HG02610 (cell line): ENCODE data around the gene PANK4.

Experiments
- ATAC-seq: cut with Tn5 transposase; IDR thresholded peaks from one replicate; pipeline ENCODE4 v1.9.1; 2021; ENCODE audit warnings: mild to moderate bottlenecking, moderate library complexity; ENCODE audit not compliant: unreplicated experiment

Gene PANK4

GRCh38 chr1:2501041-2501819, 25.2 kb downstream of the PANK4 start:
- no peak for ATAC-seq

- no peak for ATAC-seq
Measured at GRCh38 chr1:2499986-2500596, 26.3 kb downstream of the PANK4 start.

GRCh38 chr1:2499260-2499659, 27.1 kb downstream of the PANK4 start:
- ATAC-seq = no peak

GRCh38 chr1:2498648-2499047, 27.7 kb downstream of the PANK4 start:
- ATAC-seq = no peak

GRCh38 chr1:2497891-2498290, 28.5 kb downstream of the PANK4 start:
- ATAC-seq = no peak

DNA sequence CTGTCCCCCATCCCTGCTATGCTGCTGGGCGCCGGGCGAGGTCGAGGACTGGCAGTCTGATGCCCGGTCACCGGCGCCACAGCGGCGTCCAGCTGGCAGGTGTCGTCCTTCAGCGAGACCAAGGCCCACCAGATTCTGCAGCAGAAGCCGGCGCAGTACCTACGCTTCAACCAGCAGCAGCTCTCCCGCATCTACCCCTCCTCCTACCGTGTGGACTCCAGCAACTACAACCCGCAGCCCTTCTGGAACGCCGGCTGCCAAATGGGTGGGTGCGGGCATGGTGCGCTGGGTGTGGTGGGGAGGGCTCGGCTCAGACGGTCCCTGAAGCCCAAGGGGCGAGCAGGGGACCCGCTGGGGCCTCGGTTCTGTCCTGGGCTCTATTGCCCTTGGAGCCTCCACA, 29.6 kb downstream of the PANK4 start:
- no peak for ATAC-seq

- ATAC-seq = peak; percentile 51
Measured at GRCh38 chr1:2496087-2496622, 30.2 kb downstream of the PANK4 start.

DNA sequence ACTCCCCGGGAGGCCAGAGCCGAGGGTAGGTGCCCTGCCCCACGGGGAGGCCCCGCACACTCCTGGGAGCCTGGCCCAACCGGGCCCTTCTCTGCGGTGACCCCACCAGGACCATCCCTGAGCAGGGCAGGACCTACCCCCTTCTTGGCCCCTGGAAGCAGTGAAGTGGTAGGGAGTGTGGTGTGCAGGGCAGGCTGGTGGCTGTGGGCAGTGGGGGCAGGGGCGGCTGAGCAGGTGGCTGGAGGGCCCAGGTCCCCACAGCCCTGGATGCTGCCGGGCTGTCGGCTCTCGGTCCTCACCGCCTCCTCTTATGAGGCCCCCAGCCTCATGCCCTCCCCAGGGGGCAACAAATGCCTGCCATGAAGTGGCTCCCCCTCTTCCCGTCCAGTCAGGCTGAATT, 30.9 kb downstream of the PANK4 start:
- ATAC-seq = no peak

DNA sequence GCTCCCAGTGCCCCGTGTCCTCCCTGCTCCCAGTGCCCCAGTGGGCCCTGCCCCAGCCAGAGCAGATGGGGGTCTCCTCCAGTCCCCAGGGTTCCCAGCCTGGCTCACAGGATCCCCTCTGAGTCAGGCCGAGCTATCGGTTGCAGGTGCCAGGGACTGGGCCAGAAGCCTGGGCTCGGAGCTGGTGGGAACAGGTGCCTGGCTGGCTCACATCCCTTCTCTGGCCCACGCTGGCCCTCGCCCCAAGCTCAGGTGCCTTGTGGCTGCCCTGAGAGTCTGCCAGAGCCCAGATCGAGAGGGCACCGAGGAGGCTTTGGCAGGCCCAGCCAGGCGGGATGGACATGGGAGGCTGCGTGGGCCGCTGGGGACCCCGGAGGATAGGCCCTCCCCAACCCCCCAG, 31.4 kb downstream of the PANK4 start:
- ATAC-seq = no peak

DNA sequence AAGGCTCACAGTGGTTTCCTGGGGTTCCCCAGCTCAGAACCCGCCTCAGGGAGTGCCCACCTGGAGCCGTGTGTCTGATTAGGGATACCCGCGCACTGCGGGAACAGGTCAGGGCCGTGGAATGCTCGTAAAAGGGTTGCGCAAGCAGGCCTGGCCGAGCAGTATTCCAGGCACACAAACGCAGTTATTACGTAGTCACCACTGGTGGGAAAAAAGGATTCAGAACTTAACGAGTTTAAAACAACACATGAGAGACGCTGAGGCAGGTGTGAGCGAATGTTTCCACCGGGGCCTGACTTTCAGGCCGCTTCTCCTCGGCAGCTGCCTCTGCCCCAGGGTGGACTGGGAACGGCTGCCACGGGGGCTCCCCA, 32.1 kb downstream of the PANK4 start:
- no peak for ATAC-seq

DNA sequence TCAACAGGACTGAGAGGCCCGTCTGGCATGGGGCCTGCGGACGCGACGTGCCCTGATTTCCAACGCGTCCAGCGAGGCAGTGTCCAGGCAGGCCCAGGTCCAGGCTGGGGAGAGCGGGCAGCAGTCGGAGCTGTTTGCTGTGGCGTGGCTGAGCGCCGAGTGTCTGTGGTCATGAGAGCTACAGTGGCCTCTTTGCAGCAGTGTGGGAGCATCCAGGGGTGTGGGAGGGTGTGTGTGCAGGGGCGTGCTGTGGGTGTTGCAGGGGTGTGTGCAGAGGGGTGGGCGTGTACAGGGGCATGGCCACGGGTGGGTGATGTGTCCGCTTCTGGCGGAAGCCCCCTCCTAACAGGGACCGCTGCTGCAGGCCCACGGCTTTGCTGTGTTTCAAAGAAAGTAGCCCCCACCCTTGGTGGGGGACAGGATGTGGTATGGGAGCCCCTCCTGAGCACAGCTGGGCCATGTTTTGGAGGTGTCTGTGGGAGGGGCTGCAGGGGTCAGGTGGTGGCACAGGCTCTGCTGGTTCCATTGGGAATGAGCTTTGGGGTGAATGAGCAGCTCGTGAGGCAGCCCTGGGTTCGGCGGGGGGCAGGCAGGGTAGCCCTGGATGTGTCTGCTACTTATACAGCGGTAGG, 32.6 kb downstream of the PANK4 start:
- ATAC-seq = no peak

- ATAC-seq = no peak
Measured at GRCh38 chr1:2493218-2493617, 33.2 kb downstream of the PANK4 start.

DNA sequence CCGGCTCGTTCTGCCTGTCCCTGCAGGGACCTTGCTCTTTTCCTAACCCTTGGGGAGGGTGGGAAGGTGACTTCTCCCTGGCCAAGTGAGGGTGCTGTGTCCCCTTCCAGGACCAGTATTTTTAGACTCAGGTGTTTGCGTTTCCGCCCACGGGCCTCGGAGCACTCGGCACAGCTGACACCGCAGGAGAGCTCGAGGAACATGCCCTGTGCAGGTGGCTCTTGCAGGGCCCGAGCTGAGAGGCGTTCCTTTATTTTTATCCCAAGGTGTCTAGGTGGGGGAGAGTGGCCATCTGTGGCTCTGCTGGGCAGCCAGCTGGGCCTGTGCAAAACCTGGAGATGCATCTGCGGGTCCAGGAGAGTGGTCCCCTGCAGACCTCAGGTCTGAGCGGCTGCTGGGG, 34.3 kb downstream of the PANK4 start:
- ATAC-seq = no peak

DNA sequence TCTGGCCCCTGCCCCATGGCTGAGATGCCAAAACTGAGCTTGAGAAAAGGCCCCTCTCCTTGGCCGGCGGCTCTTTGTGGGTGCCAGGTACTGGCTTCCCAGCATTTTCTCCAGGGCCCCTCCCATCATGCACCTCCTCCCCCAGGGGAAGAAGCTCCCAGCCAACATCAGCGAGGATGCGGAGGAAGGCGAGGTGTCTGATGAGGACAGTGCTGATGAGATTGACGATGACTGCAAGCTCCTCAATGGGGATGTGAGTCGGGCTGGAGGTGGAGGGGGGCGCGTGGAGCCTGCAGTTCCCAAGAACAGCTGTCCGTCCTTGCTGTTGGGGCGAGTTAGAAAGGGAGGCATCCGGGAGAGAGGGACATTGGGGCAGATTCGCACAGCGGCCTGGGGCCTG, 36.8 kb downstream of the PANK4 start:
- no peak for ATAC-seq

DNA sequence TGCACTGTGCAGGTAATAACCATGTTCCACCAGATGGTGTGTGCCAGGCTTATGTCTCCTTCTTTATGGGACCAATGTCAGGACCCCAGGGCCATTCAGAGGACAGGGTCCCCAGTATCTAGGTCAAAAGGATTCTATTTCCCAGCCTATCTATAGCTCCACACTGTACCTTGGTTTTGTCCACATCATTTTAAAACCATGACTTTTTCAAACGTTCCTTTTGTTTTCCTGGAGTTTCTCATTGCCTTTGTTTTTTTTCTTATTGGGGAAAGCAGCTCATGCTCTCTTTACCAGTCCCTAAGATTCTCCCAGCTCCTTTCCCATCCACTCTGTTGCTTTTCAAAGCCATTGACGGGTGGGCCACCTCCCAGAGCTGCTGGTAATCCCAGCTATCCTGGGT, 37.7 kb downstream of the PANK4 start:
- ATAC-seq = no peak

DNA sequence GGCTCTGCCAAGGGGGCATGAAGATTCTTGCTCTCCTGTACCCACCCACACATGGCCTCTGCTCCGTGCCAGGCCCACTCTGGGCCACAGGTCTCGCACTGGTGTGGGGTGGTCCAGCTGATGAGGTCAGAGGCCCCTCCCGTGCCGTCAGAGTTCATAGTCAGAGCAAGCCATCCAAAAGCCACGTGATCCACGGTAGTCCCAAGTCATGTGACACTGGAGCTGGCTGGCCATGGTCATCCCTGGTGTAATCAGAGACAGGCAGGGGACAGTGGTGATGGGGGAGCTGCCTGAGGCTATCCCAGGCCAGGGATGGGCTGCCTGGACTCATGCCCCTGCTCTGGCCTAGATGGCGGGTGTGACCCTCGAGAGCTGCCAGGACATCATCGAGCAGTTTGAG, 39.8 kb downstream of the PANK4 start:
- no peak for ATAC-seq

DNA sequence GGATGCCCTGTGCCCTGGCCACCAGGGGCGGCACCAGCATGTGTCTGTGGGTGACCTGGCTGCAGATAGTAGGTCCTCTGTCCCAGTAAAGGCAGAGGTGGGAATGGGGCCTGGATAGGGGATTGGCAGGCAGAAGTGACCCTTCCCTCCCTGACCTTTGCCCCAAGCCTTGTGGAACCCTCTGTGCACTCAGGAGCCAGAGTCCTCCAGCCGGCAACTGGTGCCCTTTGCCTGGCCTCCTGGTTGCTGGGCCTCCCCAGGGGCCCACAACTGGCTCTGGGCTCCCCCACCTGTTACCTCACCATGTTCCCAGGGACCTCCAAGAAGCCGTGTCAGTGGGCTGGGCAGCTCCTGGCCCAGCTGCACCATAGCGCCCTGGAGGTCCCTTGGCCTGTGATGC, 40.4 kb downstream of the PANK4 start:
- ATAC-seq = no peak

GRCh38 chr1:2483970-2484369, 42.4 kb downstream of the PANK4 start:
- ATAC-seq = no peak

DNA sequence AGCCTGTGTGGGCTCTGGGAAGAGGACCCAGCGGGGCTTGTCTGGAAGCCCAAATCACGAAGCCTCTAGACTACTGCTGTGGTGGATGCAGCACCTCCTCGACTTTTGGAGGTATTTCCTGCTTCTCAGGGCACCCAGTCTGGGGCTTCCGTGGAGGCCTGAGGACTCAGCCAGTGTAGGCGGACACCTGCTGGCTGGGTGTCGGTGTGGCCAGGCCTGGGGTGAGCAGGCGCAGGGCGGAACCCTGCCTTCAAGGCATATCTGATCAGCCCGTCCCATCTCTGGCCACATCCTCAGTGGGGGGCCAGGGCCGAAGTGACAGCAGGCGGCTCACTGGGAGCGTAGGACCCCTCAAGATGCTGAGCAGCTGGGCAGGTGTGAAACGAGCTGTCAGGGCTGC, 43.4 kb downstream of the PANK4 start:
- no peak for ATAC-seq

- no peak for ATAC-seq
Measured at GRCh38 chr1:2482588-2482987, 43.8 kb downstream of the PANK4 start.

DNA sequence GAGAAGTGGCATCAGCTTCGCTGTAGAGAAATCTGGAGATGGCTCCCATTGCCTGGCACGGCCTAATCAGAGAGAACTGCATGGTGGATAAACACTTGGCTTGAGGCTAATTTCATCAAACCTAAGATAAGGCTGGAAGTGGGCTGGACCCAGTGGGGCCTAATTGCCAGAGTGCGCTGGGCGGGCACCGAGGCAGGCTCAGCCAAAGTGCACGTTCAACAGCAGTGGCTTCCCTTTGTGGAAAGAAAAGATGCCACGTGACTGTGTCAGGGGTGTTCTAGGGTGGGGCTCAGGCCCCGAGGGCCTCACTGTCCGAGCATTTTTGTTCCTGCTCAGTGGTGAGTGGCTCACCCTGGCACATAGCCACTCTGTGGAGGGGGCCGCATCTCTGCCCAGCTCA, 44.5 kb downstream of the PANK4 start:
- no peak for ATAC-seq

GRCh38 chr1:2480986-2481364, 45.4 kb downstream of the PANK4 start:
- ATAC-seq = no peak
